GM12892 (cell line): ENCODE results near the gene PHACTR2.
"Not testable (repeated sequence)": the region's sequence is repeated elsewhere in the genome, so short reads cannot be mapped to it uniquely, and the experiment has no call there.

Source experiments
- POLR2A ChIP-seq: IDR thresholded peaks from 2 replicates; pipeline ENCODE4 v1.6.1; 2011; ENCODE audit warnings: low read depth, low read length, control low read depth
- TAF1 ChIP-seq: IDR thresholded peaks from 2 replicates; pipeline ENCODE4 v1.6.1; 2011; ENCODE audit warnings: low read depth, mild to moderate bottlenecking, control low read depth, low read length, borderline replicate concordance

DNA sequence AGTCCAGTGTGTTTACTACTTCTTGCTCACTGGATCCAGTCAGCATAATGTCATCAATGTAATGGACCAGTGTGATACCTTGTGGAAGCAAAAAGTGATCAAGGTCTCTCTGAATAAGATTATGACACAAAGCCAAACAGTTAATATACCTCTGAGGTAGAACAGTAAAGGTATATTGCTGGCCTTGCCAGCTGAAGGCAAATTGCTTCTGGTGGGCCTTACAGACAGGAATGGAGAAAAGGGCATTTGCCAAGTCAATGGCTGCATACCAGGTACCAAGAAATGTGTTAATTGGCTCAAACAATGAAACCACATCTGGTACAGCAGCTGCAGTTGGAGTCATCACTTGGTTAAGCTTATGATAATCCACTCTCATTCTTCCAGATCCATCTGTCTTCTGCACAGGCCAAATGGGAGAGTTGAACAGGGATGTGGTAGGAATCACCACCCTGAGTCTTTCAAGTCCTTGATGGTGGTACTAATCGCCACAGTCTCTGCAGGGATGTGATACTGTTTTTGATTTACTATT is 193.5 kb downstream of the PHACTR2 start:
- TF ChIP-seq TAF1, POLR2A: not testable (repeated sequence)
